Measurements from ENCODE around the gene GALNT17. TPM values are rescaled to one million over a fixed set of nuclear protein-coding genes. Genes with fewer than 3 reads are reported as not detected.

The GALNT17 gene
- total RNA-seq, 1 experiment from 2014 or later: not detected

DNA sequence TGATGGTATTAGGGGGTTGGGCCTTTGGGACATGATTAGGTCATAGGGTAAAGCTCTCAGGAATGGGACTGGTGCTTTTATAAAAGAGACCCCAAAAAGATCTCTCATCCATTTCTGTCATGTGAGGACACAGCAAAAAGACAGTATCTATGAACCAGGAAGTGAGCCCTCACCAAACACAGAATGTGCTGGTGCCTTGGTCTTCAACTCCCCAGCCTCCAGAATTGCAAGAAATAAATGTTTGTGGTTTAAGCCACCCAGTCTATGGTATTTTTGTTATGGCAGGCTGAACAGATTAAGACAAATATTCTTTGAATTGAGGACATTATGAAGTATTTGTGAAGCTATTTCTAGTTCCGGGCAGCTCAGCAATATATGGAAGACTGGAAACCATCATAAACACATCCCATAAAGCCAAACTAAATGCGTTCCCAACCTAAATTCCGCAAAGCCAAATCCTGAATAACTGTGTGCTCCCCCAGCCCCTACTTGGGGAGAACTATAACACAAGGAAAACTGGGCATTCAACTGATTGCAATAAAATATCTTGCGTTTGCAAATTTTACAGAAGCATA lies 153.7 kb downstream of the GALNT17 start:
- ChIA-PET CTCF (no interaction called here), POLR2A (ENCODE audit: unreplicated experiment) (no interaction called here)
- no TSS peak for BruUV-seq (replicated peaks)

DNA sequence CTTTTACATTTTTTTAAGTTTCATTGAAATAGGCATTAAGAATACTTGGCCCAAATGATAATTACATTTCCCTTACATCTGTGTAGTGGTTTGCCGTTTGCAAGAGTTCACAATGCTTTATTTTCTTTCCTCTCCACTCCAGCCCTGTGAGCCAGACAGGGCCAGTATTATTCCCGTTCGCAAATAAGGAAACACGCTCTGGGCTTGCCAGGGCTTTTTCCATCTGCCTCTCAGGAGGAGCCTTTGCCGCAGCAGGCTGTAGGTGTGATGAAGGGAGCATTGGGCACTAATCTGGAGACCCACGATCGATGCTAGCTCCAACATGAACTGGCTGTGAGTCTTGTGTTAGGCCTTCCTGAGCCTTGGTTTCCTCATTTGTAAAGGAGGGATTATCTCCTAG lies 154.4 kb downstream of the GALNT17 start:
- CTCF ChIA-PET: no interaction called here
- TF ChIP-seq EZH2 (IDR thresholded peaks at IDR 0.05; ENCODE audit: low read depth) (no peak), CTCF (conservative IDR thresholded peaks at IDR 0.05) (no peak)
- H2AFZ ChIP-seq: no peak overlapping the region

More for the DNA sequence above, 153.7 kb downstream of the GALNT17 start:
- H3F3A ChIP-seq (ENCODE audit: insufficient read depth, low read depth): no peaks in the 10 kb centered on the region
- no peak for TF ChIP-seq CTCF (conservative IDR thresholded peaks at IDR 0.05)
- TF ChIP-seq EZH2 (IDR thresholded peaks at IDR 0.05; ENCODE audit: low read depth): no peak
- H3K36me3 ChIP-seq (ENCODE audit: low read depth): no peaks in the 10 kb centered on the region
- H3K9me2 ChIP-seq (ENCODE audit: insufficient read depth): no peaks in the 10 kb centered on the region
- no peaks in the 10 kb centered on the region for H3K79me2 ChIP-seq (ENCODE audit: low read depth)
- H3K4me3 ChIP-seq: no peak overlapping the region
- peaks cover 33% of the 10 kb centered on the region for H3K27me3 ChIP-seq (ENCODE audit: insufficient read depth, low read depth)
- no peak overlapping the region for H2AFZ ChIP-seq
- no peaks in the 10 kb centered on the region for H3K4me1 ChIP-seq (replicated peaks; ENCODE audit: insufficient read depth)
- intact Hi-C loops (cut with micrococcal nuclease; ENCODE audit: unreplicated experiment): no loop called here
- H3K9me3 ChIP-seq (ENCODE audit: insufficient read depth, low read depth): no peaks in the 10 kb centered on the region
- H3K4me2 ChIP-seq: no peak overlapping the region
- no peak overlapping the region for H3K27ac ChIP-seq
- H4K20me1 ChIP-seq (ENCODE audit: insufficient read depth): no peaks in the 10 kb centered on the region
- DNase-seq: no peak

DNA sequence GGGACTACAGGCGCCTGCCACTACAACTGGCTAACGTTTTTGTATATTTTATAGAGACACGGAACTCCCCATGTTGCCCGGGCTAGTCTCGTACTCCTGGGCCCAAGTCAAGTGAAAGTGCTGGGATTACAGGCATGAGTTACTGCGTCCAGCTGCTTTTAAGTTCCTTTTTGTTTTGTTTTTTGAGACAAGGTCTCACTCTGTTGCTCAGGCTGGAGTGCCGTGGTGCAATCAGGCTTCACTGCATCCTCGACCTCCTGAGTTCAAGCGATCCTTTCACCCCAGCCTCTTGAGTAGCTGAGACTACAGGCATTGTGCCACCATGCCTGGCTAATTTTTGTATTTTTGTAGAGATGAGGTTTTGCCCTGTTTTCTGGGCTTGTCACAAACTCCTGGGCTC lies 155.0 kb downstream of the GALNT17 start:
- Histone ChIP-seq H3K4me1 (replicated peaks; ENCODE audit: insufficient read depth) (no peaks in the 10 kb centered on the region), H3K9me3 (ENCODE audit: insufficient read depth, low read depth) (no peaks in the 10 kb centered on the region), H3K4me3 (no peak overlapping the region), H3K79me2 (ENCODE audit: low read depth) (no peaks in the 10 kb centered on the region), H3K27me3 (ENCODE audit: insufficient read depth, low read depth) (peaks cover 39% of the 10 kb centered on the region), H3F3A (ENCODE audit: insufficient read depth, low read depth) (no peaks in the 10 kb centered on the region), H4K20me1 (ENCODE audit: insufficient read depth) (no peaks in the 10 kb centered on the region), H3K9me2 (ENCODE audit: insufficient read depth) (no peaks in the 10 kb centered on the region), H3K27ac (no peak overlapping the region), H3K36me3 (ENCODE audit: low read depth) (no peaks in the 10 kb centered on the region), H3K4me2 (no peak overlapping the region), H2AFZ (no peak overlapping the region)
- no TSS peak for BruUV-seq (replicated peaks)
- ChIA-PET POLR2A (ENCODE audit: unreplicated experiment) (no interaction called here), CTCF (no interaction called here)
- TF ChIP-seq EZH2 (IDR thresholded peaks at IDR 0.05; ENCODE audit: low read depth): no peak
- TF ChIP-seq CTCF (conservative IDR thresholded peaks at IDR 0.05): no peak
- intact Hi-C loops (cut with micrococcal nuclease; ENCODE audit: unreplicated experiment): no loop called here
- DNase-seq: no peak

More for the DNA sequence above, 154.4 kb downstream of the GALNT17 start:
- no peak overlapping the region for H3K27ac ChIP-seq
- H3K4me1 ChIP-seq (replicated peaks; ENCODE audit: insufficient read depth): no peaks in the 10 kb centered on the region
- no peak overlapping the region for H3K4me2 ChIP-seq
- intact Hi-C loops (cut with micrococcal nuclease; ENCODE audit: unreplicated experiment): no loop called here
- POLR2A ChIA-PET (ENCODE audit: unreplicated experiment): no interaction called here
- peaks cover 39% of the 10 kb centered on the region for H3K27me3 ChIP-seq (ENCODE audit: insufficient read depth, low read depth)
- no peak overlapping the region for H3K4me3 ChIP-seq
- H3K36me3 ChIP-seq (ENCODE audit: low read depth): no peaks in the 10 kb centered on the region
- BruUV-seq (replicated peaks): no TSS peak
- H4K20me1 ChIP-seq (ENCODE audit: insufficient read depth): no peaks in the 10 kb centered on the region
- DNase-seq: no peak
- no peaks in the 10 kb centered on the region for H3F3A ChIP-seq (ENCODE audit: insufficient read depth, low read depth)
- no peaks in the 10 kb centered on the region for H3K79me2 ChIP-seq (ENCODE audit: low read depth)
- H3K9me2 ChIP-seq (ENCODE audit: insufficient read depth): no peaks in the 10 kb centered on the region
- no peaks in the 10 kb centered on the region for H3K9me3 ChIP-seq (ENCODE audit: insufficient read depth, low read depth)
